Osteocyte (in vitro differentiated cells): ENCODE results near the gene ZNF775. TPM values are rescaled to one million over a fixed set of nuclear protein-coding genes. Genes with fewer than 3 reads are reported as not detected.

Experiments used
- DNase-seq: peaks from one replicate; pipeline ENCODE4 v3.0.0; 2021; ENCODE audit warnings: mixed read lengths; ENCODE audit not compliant: unreplicated experiment; ENCODE audit errors: extremely low spot score
- H3K27ac Mint-ChIP-seq: one replicate; pipeline ENCODE4 v1.8.0; 2021; ENCODE audit warnings: mild to moderate bottlenecking, mixed read lengths; ENCODE audit not compliant: unreplicated experiment
- H3K27me3 Mint-ChIP-seq: one replicate; pipeline ENCODE4 v1.8.0; 2021; ENCODE audit warnings: mixed read lengths; ENCODE audit not compliant: unreplicated experiment
- H3K36me3 Mint-ChIP-seq: one replicate; pipeline ENCODE4 v1.8.0; 2021; ENCODE audit warnings: mixed read lengths; ENCODE audit not compliant: unreplicated experiment
- H3K4me1 Mint-ChIP-seq: one replicate; pipeline ENCODE4 v1.8.0; 2021; ENCODE audit warnings: mixed read lengths; ENCODE audit not compliant: unreplicated experiment
- H3K4me3 Mint-ChIP-seq: one replicate; pipeline ENCODE4 v1.8.0; 2021; ENCODE audit warnings: mild to moderate bottlenecking, moderate library complexity, mixed read lengths; ENCODE audit not compliant: unreplicated experiment
- H3K9me3 Mint-ChIP-seq: one replicate; pipeline ENCODE4 v1.8.0; 2021; ENCODE audit warnings: mixed read lengths; ENCODE audit not compliant: unreplicated experiment
- CTCF ChIP-seq: fragments of 200-600 bp; sonication (generic); IDR thresholded peaks from 2 replicates; pipeline ENCODE4 v1.5.0; 2021; ENCODE audit warnings: antibody characterized with exemption, mild to moderate bottlenecking, moderate library complexity
- total RNA-seq: library from RNA; stranded (reverse); gene quantifications from 2 replicates; pipeline ENCODE4 v1.2.1, GENCODE V29; 2021

The ZNF775 gene
- total RNA-seq, 1 donor from 2014 or later = 5.9 TPM

GRCh38 chr7:150344299-150344698 is 34.8 kb upstream of the ZNF775 start:
- H3K27ac Mint-ChIP-seq = no peak overlapping the region
- H3K9me3 Mint-ChIP-seq = peaks cover 8% of the 10 kb centered on the region
- TF ChIP-seq CTCF = no peak
- no peak for DNase-seq
- peaks cover 45% of the 10 kb centered on the region for H3K27me3 Mint-ChIP-seq
- peaks cover 6% of the 10 kb centered on the region for H3K4me1 Mint-ChIP-seq
- H3K4me3 Mint-ChIP-seq = no peak overlapping the region
- H3K36me3 Mint-ChIP-seq = no peaks in the 10 kb centered on the region

GRCh38 chr7:150345012-150345411 is 34.1 kb upstream of the ZNF775 start:
- DNase-seq = no peak
- Mint-ChIP-seq H3K4me1 (peaks cover 4% of the 10 kb centered on the region), H3K27ac (no peak overlapping the region), H3K9me3 (peaks cover 8% of the 10 kb centered on the region), H3K27me3 (peaks cover 41% of the 10 kb centered on the region), H3K36me3 (no peaks in the 10 kb centered on the region), H3K4me3 (no peak overlapping the region)
- TF ChIP-seq CTCF = no peak

- Mint-ChIP-seq H3K4me3 (no peak overlapping the region), H3K36me3 (no peaks in the 10 kb centered on the region), H3K27me3 (peaks cover 32% of the 10 kb centered on the region), H3K27ac (no peak overlapping the region), H3K4me1 (peaks cover 2% of the 10 kb centered on the region), H3K9me3 (peaks cover 8% of the 10 kb centered on the region)
- TF ChIP-seq CTCF = no peak
- no peak for DNase-seq
These were observed 32.2 kb upstream of the ZNF775 start for GRCh38 chr7:150346922-150347321.

- Mint-ChIP-seq H3K9me3 (no peaks in the 10 kb centered on the region), H3K27me3 (peaks cover 12% of the 10 kb centered on the region), H3K4me1 (peaks cover 2% of the 10 kb centered on the region), H3K27ac (no peak overlapping the region), H3K36me3 (no peaks in the 10 kb centered on the region), H3K4me3 (no peak overlapping the region)
- no peak for DNase-seq
- TF ChIP-seq CTCF = no peak
These were observed 27.4 kb upstream of the ZNF775 start for GRCh38 chr7:150351587-150352194.

- Mint-ChIP-seq H3K4me1 (peaks cover 2% of the 10 kb centered on the region), H3K4me3 (no peak overlapping the region), H3K27ac (no peak overlapping the region), H3K36me3 (no peaks in the 10 kb centered on the region), H3K9me3 (no peaks in the 10 kb centered on the region), H3K27me3 (peaks cover 8% of the 10 kb centered on the region)
- DNase-seq = no peak
- TF ChIP-seq CTCF = no peak
These were observed 23.5 kb upstream of the ZNF775 start for GRCh38 chr7:150355666-150356059.
